ENCODE measurements around the gene COA6. TPM values are rescaled to one million over a fixed set of nuclear protein-coding genes. Genes with fewer than 3 reads are reported as not detected.

COA6 gene
- total and polyA plus RNA-seq, 2 of the 13 experiments (the other 11 are each of a cell fraction or from before 2014, with no cell fraction given) = 32.4 to 104 TPM

DNA sequence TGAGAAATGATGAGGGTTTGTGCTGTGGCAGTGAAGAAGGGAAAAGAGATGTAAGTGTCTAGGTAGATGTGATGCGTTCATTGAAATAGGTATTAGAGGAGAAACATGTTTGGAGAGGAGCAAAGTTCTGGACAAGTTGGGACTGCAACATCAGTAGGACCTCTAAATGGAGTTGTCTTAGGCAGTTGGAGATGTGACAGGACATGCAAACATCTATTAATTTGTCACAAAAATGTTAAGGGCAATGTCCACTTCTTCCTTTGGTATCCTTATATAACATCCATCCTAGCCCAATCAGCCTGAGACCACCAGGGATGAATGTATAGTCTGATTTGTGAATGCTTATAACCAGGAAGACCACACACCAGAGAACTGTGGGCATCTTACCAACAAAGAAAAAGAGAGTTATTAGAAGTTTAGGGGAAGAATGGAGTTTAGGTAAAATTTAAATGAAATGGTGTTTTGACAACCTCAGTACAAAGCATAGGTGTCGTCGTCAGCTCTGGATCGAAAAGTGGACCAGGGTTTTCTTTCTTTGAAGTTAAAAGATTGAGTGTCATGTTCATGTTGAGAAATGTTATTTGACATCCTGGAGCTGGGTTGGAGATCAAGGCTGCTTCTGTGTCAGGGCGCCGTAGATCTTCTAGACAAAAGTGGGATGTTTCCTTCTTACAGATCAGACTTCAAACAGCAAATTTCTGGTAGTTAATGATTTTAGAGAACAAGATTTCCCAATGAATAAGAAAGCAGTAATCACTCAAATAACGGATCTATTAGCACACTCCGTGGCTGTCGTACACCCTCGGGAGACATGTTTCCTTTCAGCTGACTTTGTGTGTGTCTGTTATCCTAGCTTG is 8.7 kb downstream of the COA6 start (continued):
- TF ChIP-seq FOXP4 (CRISPR knock-in tag; IDR thresholded peaks at IDR 0.05) (peak; percentile 53; the same call in 1 of the 2 replicates), TCF12 (IDR thresholded peaks at IDR 0.05) (no peak), TCF12 (CRISPR knock-in tag; IDR thresholded peaks at IDR 0.05) (0 out of 2 replicates have a peak, but pooled peaks have one; percentile 50), SP4 (CRISPR knock-in tag; IDR thresholded peaks at IDR 0.05) (0 out of 2 replicates have a peak, but pooled peaks have one; percentile 22), ZNF451 (CRISPR knock-in tag; IDR thresholded peaks at IDR 0.05) (no peak), TAF1 (CRISPR knock-in tag; IDR thresholded peaks at IDR 0.05) (peak; percentile 7; the same call in 1 of the 2 replicates), SOX13 (IDR thresholded peaks at IDR 0.05) (0 out of 2 replicates have a peak, but pooled peaks have one; percentile 12), SOX13 (CRISPR knock-in tag; conservative IDR thresholded peaks at IDR 0.05 in 1 of 2, IDR thresholded peaks at IDR 0.05 in 1 of 2) (peak in 1 of 2 experiments; percentile 85; a peak in 2 of 4 replicates), CEBPG (CRISPR knock-in tag; IDR thresholded peaks at IDR 0.05) (peak; percentile 31), ZBTB38 (CRISPR knock-in tag; IDR thresholded peaks at IDR 0.05) (no peak), GATAD2A (CRISPR knock-in tag; IDR thresholded peaks at IDR 0.05) (peak; percentile 83), GFI1 (CRISPR knock-in tag; IDR thresholded peaks at IDR 0.05; ENCODE audit: borderline replicate concordance) (peak; percentile 51; the same call in 1 of the 2 replicates), NR2F6 (IDR thresholded peaks at IDR 0.05) (peak; percentile 70), NR2F6 (CRISPR knock-in tag; IDR thresholded peaks at IDR 0.05) (0 out of 2 replicates have a peak, but pooled peaks have one; percentile 46), EP300 (IDR thresholded peaks at IDR 0.05; ENCODE audit: low read depth in 2 of 2, low read length in 2 of 2) (peak in 1 of 2 experiments; percentile 94; a peak in 2 of 4 replicates), EP300 (CRISPR knock-in tag; IDR thresholded peaks at IDR 0.05; ENCODE audit: borderline replicate concordance) (peak; percentile 37; the same call in 1 of the 2 replicates), TCF7L2 (IDR thresholded peaks at IDR 0.05; ENCODE audit: low read depth, low read length) (peak; percentile 93)
- TF ChIP-seq, protein P1, sequence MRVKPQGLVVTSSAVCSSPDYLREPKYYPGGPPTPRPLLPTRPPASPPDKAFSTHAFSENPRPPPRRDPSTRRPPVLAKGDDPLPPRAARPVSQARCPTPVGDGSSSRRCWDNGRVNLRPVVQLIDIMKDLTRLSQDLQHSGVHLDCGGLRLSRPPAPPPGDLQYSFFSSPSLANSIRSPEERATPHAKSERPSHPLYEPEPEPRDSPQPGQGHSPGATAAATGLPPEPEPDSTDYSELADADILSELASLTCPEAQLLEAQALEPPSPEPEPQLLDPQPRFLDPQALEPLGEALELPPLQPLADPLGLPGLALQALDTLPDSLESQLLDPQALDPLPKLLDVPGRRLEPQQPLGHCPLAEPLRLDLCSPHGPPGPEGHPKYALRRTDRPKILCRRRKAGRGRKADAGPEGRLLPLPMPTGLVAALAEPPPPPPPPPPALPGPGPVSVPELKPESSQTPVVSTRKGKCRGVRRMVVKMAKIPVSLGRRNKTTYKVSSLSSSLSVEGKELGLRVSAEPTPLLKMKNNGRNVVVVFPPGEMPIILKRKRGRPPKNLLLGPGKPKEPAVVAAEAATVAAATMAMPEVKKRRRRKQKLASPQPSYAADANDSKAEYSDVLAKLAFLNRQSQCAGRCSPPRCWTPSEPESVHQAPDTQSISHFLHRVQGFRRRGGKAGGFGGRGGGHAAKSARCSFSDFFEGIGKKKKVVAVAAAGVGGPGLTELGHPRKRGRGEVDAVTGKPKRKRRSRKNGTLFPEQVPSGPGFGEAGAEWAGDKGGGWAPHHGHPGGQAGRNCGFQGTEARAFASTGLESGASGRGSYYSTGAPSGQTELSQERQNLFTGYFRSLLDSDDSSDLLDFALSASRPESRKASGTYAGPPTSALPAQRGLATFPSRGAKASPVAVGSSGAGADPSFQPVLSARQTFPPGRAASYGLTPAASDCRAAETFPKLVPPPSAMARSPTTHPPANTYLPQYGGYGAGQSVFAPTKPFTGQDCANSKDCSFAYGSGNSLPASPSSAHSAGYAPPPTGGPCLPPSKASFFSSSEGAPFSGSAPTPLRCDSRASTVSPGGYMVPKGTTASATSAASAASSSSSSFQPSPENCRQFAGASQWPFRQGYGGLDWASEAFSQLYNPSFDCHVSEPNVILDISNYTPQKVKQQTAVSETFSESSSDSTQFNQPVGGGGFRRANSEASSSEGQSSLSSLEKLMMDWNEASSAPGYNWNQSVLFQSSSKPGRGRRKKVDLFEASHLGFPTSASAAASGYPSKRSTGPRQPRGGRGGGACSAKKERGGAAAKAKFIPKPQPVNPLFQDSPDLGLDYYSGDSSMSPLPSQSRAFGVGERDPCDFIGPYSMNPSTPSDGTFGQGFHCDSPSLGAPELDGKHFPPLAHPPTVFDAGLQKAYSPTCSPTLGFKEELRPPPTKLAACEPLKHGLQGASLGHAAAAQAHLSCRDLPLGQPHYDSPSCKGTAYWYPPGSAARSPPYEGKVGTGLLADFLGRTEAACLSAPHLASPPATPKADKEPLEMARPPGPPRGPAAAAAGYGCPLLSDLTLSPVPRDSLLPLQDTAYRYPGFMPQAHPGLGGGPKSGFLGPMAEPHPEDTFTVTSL (CRISPR knock-in tag; IDR thresholded peaks at IDR 0.05; ENCODE audit: borderline replicate concordance) = peak; percentile 85; the same call in 1 of the 2 replicates
- TF ChIP-seq, protein P2, sequence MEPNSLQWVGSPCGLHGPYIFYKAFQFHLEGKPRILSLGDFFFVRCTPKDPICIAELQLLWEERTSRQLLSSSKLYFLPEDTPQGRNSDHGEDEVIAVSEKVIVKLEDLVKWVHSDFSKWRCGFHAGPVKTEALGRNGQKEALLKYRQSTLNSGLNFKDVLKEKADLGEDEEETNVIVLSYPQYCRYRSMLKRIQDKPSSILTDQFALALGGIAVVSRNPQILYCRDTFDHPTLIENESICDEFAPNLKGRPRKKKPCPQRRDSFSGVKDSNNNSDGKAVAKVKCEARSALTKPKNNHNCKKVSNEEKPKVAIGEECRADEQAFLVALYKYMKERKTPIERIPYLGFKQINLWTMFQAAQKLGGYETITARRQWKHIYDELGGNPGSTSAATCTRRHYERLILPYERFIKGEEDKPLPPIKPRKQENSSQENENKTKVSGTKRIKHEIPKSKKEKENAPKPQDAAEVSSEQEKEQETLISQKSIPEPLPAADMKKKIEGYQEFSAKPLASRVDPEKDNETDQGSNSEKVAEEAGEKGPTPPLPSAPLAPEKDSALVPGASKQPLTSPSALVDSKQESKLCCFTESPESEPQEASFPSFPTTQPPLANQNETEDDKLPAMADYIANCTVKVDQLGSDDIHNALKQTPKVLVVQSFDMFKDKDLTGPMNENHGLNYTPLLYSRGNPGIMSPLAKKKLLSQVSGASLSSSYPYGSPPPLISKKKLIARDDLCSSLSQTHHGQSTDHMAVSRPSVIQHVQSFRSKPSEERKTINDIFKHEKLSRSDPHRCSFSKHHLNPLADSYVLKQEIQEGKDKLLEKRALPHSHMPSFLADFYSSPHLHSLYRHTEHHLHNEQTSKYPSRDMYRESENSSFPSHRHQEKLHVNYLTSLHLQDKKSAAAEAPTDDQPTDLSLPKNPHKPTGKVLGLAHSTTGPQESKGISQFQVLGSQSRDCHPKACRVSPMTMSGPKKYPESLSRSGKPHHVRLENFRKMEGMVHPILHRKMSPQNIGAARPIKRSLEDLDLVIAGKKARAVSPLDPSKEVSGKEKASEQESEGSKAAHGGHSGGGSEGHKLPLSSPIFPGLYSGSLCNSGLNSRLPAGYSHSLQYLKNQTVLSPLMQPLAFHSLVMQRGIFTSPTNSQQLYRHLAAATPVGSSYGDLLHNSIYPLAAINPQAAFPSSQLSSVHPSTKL (CRISPR knock-in tag; IDR thresholded peaks at IDR 0.05) = peak; percentile 83

Data from HepG2 (cell line).